ENCODE data around the gene ANXA4.

DNA sequence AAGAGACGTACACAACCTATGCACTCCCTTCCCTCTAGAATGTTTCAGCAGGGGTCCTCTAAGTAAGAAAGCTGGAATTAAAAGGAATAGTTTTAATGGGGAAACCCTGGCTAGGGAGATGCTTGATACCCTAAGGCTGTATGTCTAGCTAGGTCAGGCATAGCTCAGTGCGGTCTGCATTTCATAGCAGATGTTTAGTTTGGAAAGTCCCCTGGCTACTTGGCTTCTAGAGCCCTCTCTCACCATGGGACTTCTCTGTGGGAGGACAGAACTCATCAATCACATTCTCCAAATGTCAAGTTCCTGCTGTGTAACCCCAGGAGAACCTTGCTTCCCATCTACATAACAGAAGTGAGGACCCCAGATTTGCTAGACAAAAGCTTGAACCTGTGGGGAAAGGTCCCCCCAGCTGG is 24.1 kb upstream of the ANXA4 start:
- no peak for TF ChIP-seq EZH2 (IDR thresholded peaks at IDR 0.05; ENCODE audit: low read depth, unreplicated experiment)
- TF ChIP-seq, protein P1, sequence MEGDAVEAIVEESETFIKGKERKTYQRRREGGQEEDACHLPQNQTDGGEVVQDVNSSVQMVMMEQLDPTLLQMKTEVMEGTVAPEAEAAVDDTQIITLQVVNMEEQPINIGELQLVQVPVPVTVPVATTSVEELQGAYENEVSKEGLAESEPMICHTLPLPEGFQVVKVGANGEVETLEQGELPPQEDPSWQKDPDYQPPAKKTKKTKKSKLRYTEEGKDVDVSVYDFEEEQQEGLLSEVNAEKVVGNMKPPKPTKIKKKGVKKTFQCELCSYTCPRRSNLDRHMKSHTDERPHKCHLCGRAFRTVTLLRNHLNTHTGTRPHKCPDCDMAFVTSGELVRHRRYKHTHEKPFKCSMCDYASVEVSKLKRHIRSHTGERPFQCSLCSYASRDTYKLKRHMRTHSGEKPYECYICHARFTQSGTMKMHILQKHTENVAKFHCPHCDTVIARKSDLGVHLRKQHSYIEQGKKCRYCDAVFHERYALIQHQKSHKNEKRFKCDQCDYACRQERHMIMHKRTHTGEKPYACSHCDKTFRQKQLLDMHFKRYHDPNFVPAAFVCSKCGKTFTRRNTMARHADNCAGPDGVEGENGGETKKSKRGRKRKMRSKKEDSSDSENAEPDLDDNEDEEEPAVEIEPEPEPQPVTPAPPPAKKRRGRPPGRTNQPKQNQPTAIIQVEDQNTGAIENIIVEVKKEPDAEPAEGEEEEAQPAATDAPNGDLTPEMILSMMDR (conservative IDR thresholded peaks at IDR 0.05; ENCODE audit: low read depth in 2 of 2), result no peak
- TF ChIP-seq, protein P2, sequence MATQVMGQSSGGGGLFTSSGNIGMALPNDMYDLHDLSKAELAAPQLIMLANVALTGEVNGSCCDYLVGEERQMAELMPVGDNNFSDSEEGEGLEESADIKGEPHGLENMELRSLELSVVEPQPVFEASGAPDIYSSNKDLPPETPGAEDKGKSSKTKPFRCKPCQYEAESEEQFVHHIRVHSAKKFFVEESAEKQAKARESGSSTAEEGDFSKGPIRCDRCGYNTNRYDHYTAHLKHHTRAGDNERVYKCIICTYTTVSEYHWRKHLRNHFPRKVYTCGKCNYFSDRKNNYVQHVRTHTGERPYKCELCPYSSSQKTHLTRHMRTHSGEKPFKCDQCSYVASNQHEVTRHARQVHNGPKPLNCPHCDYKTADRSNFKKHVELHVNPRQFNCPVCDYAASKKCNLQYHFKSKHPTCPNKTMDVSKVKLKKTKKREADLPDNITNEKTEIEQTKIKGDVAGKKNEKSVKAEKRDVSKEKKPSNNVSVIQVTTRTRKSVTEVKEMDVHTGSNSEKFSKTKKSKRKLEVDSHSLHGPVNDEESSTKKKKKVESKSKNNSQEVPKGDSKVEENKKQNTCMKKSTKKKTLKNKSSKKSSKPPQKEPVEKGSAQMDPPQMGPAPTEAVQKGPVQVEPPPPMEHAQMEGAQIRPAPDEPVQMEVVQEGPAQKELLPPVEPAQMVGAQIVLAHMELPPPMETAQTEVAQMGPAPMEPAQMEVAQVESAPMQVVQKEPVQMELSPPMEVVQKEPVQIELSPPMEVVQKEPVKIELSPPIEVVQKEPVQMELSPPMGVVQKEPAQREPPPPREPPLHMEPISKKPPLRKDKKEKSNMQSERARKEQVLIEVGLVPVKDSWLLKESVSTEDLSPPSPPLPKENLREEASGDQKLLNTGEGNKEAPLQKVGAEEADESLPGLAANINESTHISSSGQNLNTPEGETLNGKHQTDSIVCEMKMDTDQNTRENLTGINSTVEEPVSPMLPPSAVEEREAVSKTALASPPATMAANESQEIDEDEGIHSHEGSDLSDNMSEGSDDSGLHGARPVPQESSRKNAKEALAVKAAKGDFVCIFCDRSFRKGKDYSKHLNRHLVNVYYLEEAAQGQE (IDR thresholded peaks at IDR 0.05; ENCODE audit: unreplicated experiment), result no peak
- TF ChIP-seq POLR2AphosphoS5 (IDR thresholded peaks at IDR 0.05; ENCODE audit: low read depth), result no peak
- TF ChIP-seq, protein P3, sequence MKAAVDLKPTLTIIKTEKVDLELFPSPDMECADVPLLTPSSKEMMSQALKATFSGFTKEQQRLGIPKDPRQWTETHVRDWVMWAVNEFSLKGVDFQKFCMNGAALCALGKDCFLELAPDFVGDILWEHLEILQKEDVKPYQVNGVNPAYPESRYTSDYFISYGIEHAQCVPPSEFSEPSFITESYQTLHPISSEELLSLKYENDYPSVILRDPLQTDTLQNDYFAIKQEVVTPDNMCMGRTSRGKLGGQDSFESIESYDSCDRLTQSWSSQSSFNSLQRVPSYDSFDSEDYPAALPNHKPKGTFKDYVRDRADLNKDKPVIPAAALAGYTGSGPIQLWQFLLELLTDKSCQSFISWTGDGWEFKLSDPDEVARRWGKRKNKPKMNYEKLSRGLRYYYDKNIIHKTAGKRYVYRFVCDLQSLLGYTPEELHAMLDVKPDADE (IDR thresholded peaks at IDR 0.05), result no peak
